GM23338 (cell line): Measurements from ENCODE around the gene ZNF644. TPM values are rescaled to one million over a fixed set of nuclear protein-coding genes. Genes with fewer than 3 reads are reported as not detected.

Experiments
- ATAC-seq: fragments of 200-7000 bp; cut with Tn5 transposase; 3 replicates; pipeline ENCODE4 v1.9.1; 2020
- DNase-seq: peaks from one replicate; pipeline ENCODE4 v3.0.0-alpha.2; 2015; ENCODE audit warnings: low spot score
- H2AFZ ChIP-seq: fragments of 200-600 bp; sonication (generic); 2 replicates; pipeline ENCODE4 v1.8.0; 2016; ENCODE audit warnings: antibody characterized with exemption, mild to moderate bottlenecking, moderate library complexity
- H3F3A ChIP-seq: fragments of 200-600 bp; sonication (generic); replicated peaks from 2 replicates; pipeline ENCODE4 v1.8.0; 2017; ENCODE audit warnings: antibody characterized with exemption, mixed run types, low read depth
- H3K27ac ChIP-seq: fragments of 200-600 bp; sonication (generic); 2 replicates; pipeline ENCODE4 v1.6.1; 2016; ENCODE audit warnings: low read depth
- H3K27me3 ChIP-seq: fragments of 200-600 bp; sonication (generic); 2 replicates; pipeline ENCODE4 v1.8.0; 2016; ENCODE audit warnings: mild to moderate bottlenecking, mixed run types, moderate library complexity; ENCODE audit not compliant: insufficient read depth
- H3K36me3 ChIP-seq: fragments of 200-600 bp; sonication (generic); 2 replicates; pipeline ENCODE4 v1.8.0; 2016; ENCODE audit warnings: mild to moderate bottlenecking; ENCODE audit not compliant: insufficient read depth
- H3K4me1 ChIP-seq: fragments of 200-600 bp; sonication (generic); 2 replicates; pipeline ENCODE4 v1.8.0; 2016; ENCODE audit warnings: mild to moderate bottlenecking, moderate library complexity; ENCODE audit not compliant: insufficient read depth
- H3K4me2 ChIP-seq: fragments of 200-600 bp; sonication (generic); 2 replicates; pipeline ENCODE4 v1.7.1; 2017; ENCODE audit warnings: mixed run types
- H3K4me3 ChIP-seq: fragments of 200-600 bp; sonication (generic); 2 replicates; pipeline ENCODE4 v1.6.1; 2016; ENCODE audit warnings: mixed run types
- H3K79me2 ChIP-seq: fragments of 200-600 bp; sonication (generic); replicated peaks from 2 replicates; pipeline ENCODE4 v1.8.0; 2017; ENCODE audit warnings: mild to moderate bottlenecking; ENCODE audit not compliant: insufficient read depth
- H3K9me2 ChIP-seq: fragments of 200-600 bp; sonication (generic); 2 replicates; pipeline ENCODE4 v1.8.0; 2017; ENCODE audit not compliant: insufficient read depth
- H4K20me1 ChIP-seq: fragments of 200-600 bp; sonication (generic); replicated peaks from 2 replicates; pipeline ENCODE4 v1.8.0; 2017; ENCODE audit warnings: mild to moderate bottlenecking; ENCODE audit not compliant: insufficient read depth
- H3K27ac Mint-ChIP-seq: 2 replicates; pipeline ENCODE4 v1.8.0; 2020; ENCODE audit warnings: inconsistent platforms, mild to moderate bottlenecking, moderate library complexity, mixed read lengths
- H3K27me3 Mint-ChIP-seq: 3 replicates; pipeline ENCODE4 v1.8.0; 2022; ENCODE audit warnings: low read depth, mild to moderate bottlenecking, moderate library complexity, mixed read lengths, inconsistent platforms; ENCODE audit not compliant: insufficient read depth, poor library complexity
- H3K36me3 Mint-ChIP-seq: 3 replicates; pipeline ENCODE4 v1.8.0; 2021; ENCODE audit warnings: low read depth, mild to moderate bottlenecking, inconsistent platforms, moderate library complexity, mixed read lengths
- H3K4me1 Mint-ChIP-seq: 3 replicates; pipeline ENCODE4 v1.8.0; 2020; ENCODE audit warnings: mild to moderate bottlenecking, inconsistent platforms, mixed read lengths
- H3K4me3 Mint-ChIP-seq: 3 replicates; pipeline ENCODE4 v1.8.0; 2021; ENCODE audit warnings: moderate library complexity, mild to moderate bottlenecking, inconsistent platforms, mixed read lengths
- H3K9me3 Mint-ChIP-seq: 3 replicates; pipeline ENCODE4 v1.8.0; 2020; ENCODE audit warnings: moderate library complexity, mild to moderate bottlenecking, inconsistent platforms, mixed read lengths
- CREB1 ChIP-seq: fragments of 250-450 bp; sonication (Bioruptor Pico); IDR thresholded peaks from 2 replicates; pipeline ENCODE4 v1.5.0; 2020; ENCODE audit warnings: low read depth, mild to moderate bottlenecking, moderate library complexity
- EZH2 ChIP-seq: fragments of 200-600 bp; sonication (generic); IDR thresholded peaks from one replicate; pipeline ENCODE4 v1.8.0; 2017; ENCODE audit warnings: antibody characterized with exemption, mild to moderate bottlenecking, low read depth; ENCODE audit not compliant: unreplicated experiment
- POLR2AphosphoS5 ChIP-seq: IDR thresholded peaks from 2 replicates; pipeline ENCODE4 v1.6.1; 2016; ENCODE audit warnings: antibody characterized with exemption, low read depth
- ZNF331 ChIP-seq: fragments of 250-450 bp; sonication (Bioruptor Pico); IDR thresholded peaks from 2 replicates; pipeline ENCODE4 v1.5.0; 2020; ENCODE audit warnings: low read depth, mild to moderate bottlenecking, moderate library complexity
- polyA plus RNA-seq: library from polyadenylated mRNA; unstranded; fragments of >200 nt; fragmentation: Nextera tagmentation; extraction: Ambion mirVana; gene quantifications from 2 replicates; pipeline ENCODE4 v1.2.1, GENCODE V29; 2016
- total RNA-seq: library from RNA; depleted of rRNA; stranded (reverse); fragments of >200 nt; shearing (Covaris generic); gene quantifications from 2 replicates; pipeline ENCODE4 v1.2.3, GENCODE V29; 2014
- TF ChIP-seq, protein P1 (sequence below): fragments of 250-450 bp; sonication (Bioruptor Pico); IDR thresholded peaks from 2 replicates; pipeline ENCODE4 v1.5.0; 2020; ENCODE audit warnings: mild to moderate bottlenecking, moderate library complexity
- TF ChIP-seq, protein P2 (sequence below): IDR thresholded peaks from 2 replicates; pipeline ENCODE4 v1.6.1; 2016; ENCODE audit warnings: antibody characterized with exemption

Gene ZNF644
- total and polyA plus RNA-seq, 2 experiments from 2014 or later, result 101 to 103 TPM

DNA sequence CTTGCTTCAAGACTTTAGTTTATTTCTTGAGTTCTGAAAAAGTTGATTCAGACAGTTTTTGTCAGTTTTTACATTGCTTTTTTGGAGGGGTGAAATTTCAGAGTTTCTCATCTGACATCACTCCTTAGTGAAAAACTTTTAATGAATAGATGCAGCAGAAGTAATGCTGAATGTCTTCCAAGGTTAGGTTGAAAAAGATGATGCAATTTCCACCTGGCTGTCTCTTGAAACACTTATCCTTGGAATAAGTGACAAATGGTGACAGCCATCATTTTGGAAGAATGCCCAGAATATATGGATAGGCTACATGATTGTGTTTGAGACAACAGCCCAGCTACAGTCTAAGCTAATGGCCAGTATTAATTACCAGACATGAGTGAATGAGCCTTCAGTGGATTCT, 140.8 kb downstream of the ZNF644 start (continued):
- TF ChIP-seq, protein P1, sequence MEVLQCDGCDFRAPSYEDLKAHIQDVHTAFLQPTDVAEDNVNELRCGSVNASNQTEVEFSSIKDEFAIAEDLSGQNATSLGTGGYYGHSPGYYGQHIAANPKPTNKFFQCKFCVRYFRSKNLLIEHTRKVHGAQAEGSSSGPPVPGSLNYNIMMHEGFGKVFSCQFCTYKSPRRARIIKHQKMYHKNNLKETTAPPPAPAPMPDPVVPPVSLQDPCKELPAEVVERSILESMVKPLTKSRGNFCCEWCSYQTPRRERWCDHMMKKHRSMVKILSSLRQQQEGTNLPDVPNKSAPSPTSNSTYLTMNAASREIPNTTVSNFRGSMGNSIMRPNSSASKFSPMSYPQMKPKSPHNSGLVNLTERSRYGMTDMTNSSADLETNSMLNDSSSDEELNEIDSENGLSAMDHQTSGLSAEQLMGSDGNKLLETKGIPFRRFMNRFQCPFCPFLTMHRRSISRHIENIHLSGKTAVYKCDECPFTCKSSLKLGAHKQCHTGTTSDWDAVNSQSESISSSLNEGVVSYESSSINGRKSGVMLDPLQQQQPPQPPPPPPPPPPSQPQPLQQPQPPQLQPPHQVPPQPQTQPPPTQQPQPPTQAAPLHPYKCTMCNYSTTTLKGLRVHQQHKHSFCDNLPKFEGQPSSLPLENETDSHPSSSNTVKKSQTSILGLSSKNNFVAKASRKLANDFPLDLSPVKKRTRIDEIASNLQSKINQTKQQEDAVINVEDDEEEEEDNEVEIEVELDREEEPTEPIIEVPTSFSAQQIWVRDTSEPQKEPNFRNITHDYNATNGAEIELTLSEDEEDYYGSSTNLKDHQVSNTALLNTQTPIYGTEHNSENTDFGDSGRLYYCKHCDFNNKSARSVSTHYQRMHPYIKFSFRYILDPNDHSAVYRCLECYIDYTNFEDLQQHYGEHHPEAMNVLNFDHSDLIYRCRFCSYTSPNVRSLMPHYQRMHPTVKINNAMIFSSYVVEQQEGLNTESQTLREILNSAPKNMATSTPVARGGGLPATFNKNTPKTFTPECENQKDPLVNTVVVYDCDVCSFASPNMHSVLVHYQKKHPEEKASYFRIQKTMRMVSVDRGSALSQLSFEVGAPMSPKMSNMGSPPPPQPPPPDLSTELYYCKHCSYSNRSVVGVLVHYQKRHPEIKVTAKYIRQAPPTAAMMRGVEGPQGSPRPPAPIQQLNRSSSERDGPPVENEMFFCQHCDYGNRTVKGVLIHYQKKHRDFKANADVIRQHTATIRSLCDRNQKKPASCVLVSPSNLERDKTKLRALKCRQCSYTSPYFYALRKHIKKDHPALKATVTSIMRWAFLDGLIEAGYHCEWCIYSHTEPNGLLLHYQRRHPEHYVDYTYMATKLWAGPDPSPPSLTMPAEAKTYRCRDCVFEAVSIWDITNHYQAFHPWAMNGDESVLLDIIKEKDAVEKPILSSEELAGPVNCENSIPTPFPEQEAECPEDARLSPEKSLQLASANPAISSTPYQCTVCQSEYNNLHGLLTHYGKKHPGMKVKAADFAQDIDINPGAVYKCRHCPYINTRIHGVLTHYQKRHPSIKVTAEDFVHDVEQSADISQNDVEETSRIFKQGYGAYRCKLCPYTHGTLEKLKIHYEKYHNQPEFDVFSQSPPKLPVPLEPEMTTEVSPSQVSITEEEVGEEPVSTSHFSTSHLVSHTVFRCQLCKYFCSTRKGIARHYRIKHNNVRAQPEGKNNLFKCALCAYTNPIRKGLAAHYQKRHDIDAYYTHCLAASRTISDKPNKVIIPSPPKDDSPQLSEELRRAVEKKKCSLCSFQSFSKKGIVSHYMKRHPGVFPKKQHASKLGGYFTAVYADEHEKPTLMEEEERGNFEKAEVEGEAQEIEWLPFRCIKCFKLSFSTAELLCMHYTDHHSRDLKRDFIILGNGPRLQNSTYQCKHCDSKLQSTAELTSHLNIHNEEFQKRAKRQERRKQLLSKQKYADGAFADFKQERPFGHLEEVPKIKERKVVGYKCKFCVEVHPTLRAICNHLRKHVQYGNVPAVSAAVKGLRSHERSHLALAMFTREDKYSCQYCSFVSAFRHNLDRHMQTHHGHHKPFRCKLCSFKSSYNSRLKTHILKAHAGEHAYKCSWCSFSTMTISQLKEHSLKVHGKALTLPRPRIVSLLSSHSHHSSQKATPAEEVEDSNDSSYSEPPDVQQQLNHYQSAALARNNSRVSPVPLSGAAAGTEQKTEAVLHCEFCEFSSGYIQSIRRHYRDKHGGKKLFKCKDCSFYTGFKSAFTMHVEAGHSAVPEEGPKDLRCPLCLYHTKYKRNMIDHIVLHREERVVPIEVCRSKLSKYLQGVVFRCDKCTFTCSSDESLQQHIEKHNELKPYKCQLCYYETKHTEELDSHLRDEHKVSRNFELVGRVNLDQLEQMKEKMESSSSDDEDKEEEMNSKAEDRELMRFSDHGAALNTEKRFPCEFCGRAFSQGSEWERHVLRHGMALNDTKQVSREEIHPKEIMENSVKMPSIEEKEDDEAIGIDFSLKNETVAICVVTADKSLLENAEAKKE (CRISPR knock-in tag), result no peak
- TF ChIP-seq POLR2AphosphoS5, result no peak

DNA sequence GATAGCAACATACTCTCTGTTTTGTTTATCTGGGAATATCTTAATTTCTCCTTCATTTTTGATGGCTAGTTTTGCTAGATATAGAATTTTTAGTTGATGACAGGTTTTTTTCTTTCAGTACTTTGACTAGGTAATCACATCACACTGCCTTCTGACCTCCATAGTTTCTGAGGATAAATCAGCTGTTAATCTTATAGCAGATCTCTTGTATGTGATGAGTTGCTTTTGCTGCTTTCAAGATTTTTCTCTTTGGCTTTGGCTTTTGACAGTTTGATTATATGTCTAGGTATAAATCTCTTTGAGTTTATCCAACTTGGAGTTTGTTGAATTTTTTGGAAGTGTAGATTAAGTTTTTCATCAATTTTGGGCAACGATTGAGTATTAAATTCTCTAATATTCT, 142.6 kb downstream of the ZNF644 start:
- Mint-ChIP-seq H3K27ac (no peak overlapping the region), H3K4me3 (no peak overlapping the region), H3K36me3 (peaks cover 31% of the 10 kb centered on the region), H3K9me3 (peaks cover 48% of the 10 kb centered on the region), H3K4me1 (no peaks in the 10 kb centered on the region), H3K27me3 (no peaks in the 10 kb centered on the region)
- Histone ChIP-seq H3K27me3 (no peaks in the 10 kb centered on the region), H2AFZ (no peak overlapping the region), H3K9me2 (peaks cover 5% of the 10 kb centered on the region; the same call in 1 of the 2 replicates), H3K36me3 (no peaks in the 10 kb centered on the region), H3K27ac (no peak overlapping the region), H3F3A (no peaks in the 10 kb centered on the region), H3K4me2 (no peak overlapping the region), H3K4me3 (no peak overlapping the region), H4K20me1 (no peaks in the 10 kb centered on the region), H3K4me1 (no peaks in the 10 kb centered on the region), H3K79me2 (no peaks in the 10 kb centered on the region)
- DNase-seq, result peak; percentile 35
- ATAC-seq, result no peak
- TF ChIP-seq, protein P1 (CRISPR knock-in tag), result no peak
- TF ChIP-seq CREB1 (no peak), ZNF331 (no peak), EZH2 (no peak), POLR2AphosphoS5 (no peak)
- TF ChIP-seq, protein P2, sequence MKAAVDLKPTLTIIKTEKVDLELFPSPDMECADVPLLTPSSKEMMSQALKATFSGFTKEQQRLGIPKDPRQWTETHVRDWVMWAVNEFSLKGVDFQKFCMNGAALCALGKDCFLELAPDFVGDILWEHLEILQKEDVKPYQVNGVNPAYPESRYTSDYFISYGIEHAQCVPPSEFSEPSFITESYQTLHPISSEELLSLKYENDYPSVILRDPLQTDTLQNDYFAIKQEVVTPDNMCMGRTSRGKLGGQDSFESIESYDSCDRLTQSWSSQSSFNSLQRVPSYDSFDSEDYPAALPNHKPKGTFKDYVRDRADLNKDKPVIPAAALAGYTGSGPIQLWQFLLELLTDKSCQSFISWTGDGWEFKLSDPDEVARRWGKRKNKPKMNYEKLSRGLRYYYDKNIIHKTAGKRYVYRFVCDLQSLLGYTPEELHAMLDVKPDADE, result no peak
